ENCODE measurements around the gene NXPH4.

DNA sequence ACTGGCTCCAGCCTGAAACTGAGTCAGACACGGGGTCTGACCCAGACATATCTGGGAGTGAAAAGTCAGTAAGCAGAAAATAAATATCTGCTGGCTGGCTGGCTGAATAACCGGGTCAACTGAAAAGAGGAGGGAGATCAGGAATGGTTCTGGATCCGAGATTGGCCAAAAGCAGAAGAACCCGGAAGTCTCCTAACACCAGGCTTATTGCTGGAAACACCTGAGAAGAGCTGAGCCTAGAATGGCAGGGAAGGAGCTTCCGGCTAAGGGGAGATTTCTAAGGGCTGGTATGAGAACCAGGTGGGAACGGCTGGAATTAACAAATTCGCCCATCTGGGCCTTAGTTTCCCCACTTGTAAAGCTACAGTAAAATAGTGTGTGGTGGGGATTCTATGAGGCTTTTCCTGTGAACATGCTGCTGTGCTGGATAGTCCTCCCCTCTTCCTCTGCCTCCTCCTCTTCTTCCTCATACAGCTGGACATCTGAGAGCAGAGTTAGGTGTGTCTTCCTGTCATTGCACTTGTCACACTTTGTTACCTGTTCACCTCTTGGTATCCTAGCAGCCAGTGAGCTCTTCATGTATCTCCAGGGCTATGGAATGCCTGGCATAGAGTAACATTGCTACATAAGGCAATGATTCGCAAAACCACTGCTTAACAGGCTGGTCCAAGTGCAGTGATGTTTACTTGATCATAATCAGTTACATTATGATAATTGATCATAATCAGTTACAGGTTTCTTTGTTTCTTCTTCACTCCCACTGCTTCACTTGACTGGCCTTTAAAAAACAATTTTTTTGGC is 10.9 kb downstream of the NXPH4 start:
- TF ChIP-seq, protein P1, sequence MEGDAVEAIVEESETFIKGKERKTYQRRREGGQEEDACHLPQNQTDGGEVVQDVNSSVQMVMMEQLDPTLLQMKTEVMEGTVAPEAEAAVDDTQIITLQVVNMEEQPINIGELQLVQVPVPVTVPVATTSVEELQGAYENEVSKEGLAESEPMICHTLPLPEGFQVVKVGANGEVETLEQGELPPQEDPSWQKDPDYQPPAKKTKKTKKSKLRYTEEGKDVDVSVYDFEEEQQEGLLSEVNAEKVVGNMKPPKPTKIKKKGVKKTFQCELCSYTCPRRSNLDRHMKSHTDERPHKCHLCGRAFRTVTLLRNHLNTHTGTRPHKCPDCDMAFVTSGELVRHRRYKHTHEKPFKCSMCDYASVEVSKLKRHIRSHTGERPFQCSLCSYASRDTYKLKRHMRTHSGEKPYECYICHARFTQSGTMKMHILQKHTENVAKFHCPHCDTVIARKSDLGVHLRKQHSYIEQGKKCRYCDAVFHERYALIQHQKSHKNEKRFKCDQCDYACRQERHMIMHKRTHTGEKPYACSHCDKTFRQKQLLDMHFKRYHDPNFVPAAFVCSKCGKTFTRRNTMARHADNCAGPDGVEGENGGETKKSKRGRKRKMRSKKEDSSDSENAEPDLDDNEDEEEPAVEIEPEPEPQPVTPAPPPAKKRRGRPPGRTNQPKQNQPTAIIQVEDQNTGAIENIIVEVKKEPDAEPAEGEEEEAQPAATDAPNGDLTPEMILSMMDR (IDR thresholded peaks at IDR 0.05), result no peak
- no peak for TF ChIP-seq ZFX (IDR thresholded peaks at IDR 0.05; ENCODE audit: borderline replicate concordance)
